Mesodermal cell (in vitro differentiated cells): Measurements from ENCODE around the gene IFIH1. TPM values are rescaled to one million over a fixed set of nuclear protein-coding genes. Genes with fewer than 3 reads are reported as not detected.
A peak's percentile ranks its signal among the peaks of the same experiment; 100 is the strongest.

Experiments
- H3K27ac ChIP-seq: 2 replicates; pipeline ENCODE4 v1.7.0; 2013; ENCODE audit warnings: mild to moderate bottlenecking, low read depth, low read length, moderate library complexity; ENCODE audit not compliant: severe bottlenecking
- H3K36me3 ChIP-seq: 2 replicates; pipeline ENCODE4 v1.7.1; 2013; ENCODE audit warnings: mild to moderate bottlenecking, low read length, moderate library complexity; ENCODE audit not compliant: control insufficient read depth, insufficient read depth
- H3K4me1 ChIP-seq: one replicate; pipeline ENCODE4 v1.7.1; 2013; ENCODE audit warnings: mild to moderate bottlenecking, low read length; ENCODE audit not compliant: insufficient read depth, control insufficient read depth, poor library complexity, severe bottlenecking
- H3K4me3 ChIP-seq: 2 replicates; pipeline ENCODE4 v1.7.0; 2013; ENCODE audit warnings: low read length, control low read depth, mild to moderate bottlenecking; ENCODE audit not compliant: insufficient read depth, poor library complexity, severe bottlenecking; ENCODE audit errors: extremely low read depth
- H3K9me3 ChIP-seq: 2 replicates; pipeline ENCODE4 v1.7.1; 2013; ENCODE audit warnings: mild to moderate bottlenecking, low read length, moderate library complexity; ENCODE audit not compliant: control insufficient read depth
- WGBS, 2 experiments: methylation state at CpG; one replicate each; pipeline ENCODE4 v1.1.5; 2013; ENCODE audit warnings: missing lambda C conversion rate in 2 of 2; ENCODE audit not compliant: insufficient coverage in 2 of 2; 5-methylcytosine and 5-hydroxymethylcytosine counted together
- polyA plus RNA-seq, 2 experiments: library from polyadenylated mRNA; stranded (reverse); fragments of 50-300 nt; gene quantifications; one replicate each; pipeline ENCODE4 v1.2.3, GENCODE V29; 2013

IFIH1 gene
- 0.18 TPM for polyA plus RNA-seq (2013, experiment 1 of 2)
- polyA plus RNA-seq (2013, experiment 2 of 2), result 0.25 TPM

- H3K27ac ChIP-seq, result no peak within 1 kb of the TSS
- no peaks in the 10 kb centered on the region for H3K36me3 ChIP-seq
- no peaks in the 10 kb centered on the region for H3K9me3 ChIP-seq
- 12 to 13% methylated on average over 25 to 39 of the region's 45 CpGs for WGBS, 2 experiments
- no peaks in the 10 kb centered on the region for H3K4me1 ChIP-seq
- H3K4me3 ChIP-seq, result peak within 1 kb of the TSS; percentile 39
Measured at GRCh38 chr2:162318328-162319180, at the start of gene IFIH1. IFIH1 (minus strand) TSS chr2:162318684; CDS start chr2:162318307, 377 bp downstream.

- Histone ChIP-seq H3K36me3 (no peaks in the 10 kb centered on the region), H3K27ac (no peak overlapping the region), H3K9me3 (no peaks in the 10 kb centered on the region), H3K4me3 (no peak overlapping the region), H3K4me1 (no peaks in the 10 kb centered on the region)
- WGBS, 2 experiments, result no CpG with 5 or more reads among the region's 2 CpGs
Measured at GRCh38 chr2:162365392-162365791, 46.9 kb upstream of the IFIH1 start.

DNA sequence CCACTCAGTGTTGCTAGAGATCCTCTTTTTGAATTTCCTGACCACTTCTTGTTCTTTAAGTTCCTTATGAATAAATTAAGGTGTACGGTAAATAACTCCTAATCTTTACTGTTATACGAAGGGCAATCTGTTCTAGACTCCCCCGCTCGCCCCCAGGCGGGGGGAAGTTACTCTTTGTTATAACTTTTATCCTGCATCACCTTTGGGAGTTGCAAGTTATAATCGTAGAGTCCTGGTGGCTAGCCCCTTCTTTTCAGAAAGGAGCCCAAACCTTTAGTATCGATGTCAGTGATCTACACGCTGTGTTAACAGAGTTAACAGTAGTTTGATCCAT is 26.1 kb upstream of the IFIH1 start:
- 17 to 53% methylated on average over 1 to 3 of the region's 8 CpGs for WGBS, 2 experiments
- Histone ChIP-seq H3K27ac (peak overlapping the region; percentile 68), H3K4me3 (peak overlapping the region; percentile 62), H3K36me3 (no peaks in the 10 kb centered on the region), H3K4me1 (no peaks in the 10 kb centered on the region), H3K9me3 (no peaks in the 10 kb centered on the region)

DNA sequence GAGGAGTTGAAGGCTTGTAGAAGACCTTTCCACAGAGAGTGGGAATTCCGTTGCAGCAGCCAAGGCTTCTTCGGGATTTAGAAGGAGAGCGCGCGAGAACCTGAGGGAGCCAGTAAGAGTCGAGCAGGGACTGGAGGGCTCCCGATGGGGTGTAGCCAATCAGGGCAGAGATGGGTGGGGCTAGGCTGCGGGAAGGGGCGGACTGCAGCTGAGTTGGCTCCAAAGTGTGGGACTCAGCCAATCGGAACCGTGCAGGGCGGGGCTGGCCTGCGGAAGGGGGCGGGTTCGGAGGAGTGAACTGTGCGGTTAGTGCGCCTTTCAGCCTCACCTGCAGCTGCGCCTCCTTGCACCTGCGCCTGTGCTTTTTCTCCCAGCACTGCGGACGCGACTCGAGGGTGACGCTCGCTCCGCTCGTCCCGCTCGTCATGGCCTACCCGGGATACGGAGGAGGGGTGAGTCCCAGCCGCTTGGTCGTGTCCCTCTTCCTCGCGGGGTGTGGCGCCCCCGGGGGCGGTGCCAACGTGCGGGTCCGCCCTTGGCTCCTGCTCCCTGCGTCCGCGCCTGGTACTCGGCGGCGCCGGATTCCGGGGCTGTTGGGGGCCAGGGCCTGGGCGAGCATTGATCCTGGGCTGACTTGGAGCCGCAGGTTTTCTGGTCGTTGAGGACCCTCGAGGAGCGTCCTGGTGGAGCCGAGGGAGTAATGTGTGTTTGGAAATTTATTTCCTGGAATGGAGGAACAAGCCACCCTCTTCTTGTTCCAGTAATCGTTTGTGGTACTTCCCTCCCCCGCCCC is 25.5 kb upstream of the IFIH1 start, which contains the start of gene GCA:
Gene GCA, plus strand, starts transcription at position 309 of the 793 bp plus-strand sequence. Its CDS starts 117 bp downstream, at position 426.
- 0% methylated on average over 31 to 39 of the region's 57 CpGs for WGBS, 2 experiments
- peak within 1 kb of the TSS; percentile 62 for H3K4me3 ChIP-seq
- no peaks in the 10 kb centered on the region for H3K9me3 ChIP-seq
- H3K4me1 ChIP-seq, result no peaks in the 10 kb centered on the region
- no peaks in the 10 kb centered on the region for H3K36me3 ChIP-seq
- H3K27ac ChIP-seq, result peak within 1 kb of the TSS; percentile 68

DNA sequence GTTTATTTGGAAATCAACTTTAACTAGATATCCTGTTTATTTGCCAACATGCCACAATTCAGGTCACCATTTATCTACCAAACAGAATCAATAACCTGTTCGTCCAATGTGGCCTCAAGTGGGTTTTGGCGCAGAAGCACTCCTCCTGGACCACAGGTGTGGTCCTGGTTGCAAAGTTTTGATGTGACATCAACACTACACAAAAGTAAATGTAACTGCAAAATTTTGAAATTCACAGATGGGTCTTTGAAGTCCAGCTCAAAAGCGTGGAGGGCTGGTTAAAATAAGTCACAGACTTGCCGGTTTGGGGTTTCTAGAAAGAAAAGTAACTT is 25.0 kb upstream of the IFIH1 start:
- Histone ChIP-seq H3K4me3 (peak overlapping the region; percentile 62), H3K4me1 (no peaks in the 10 kb centered on the region), H3K27ac (no peak overlapping the region), H3K36me3 (no peaks in the 10 kb centered on the region), H3K9me3 (no peaks in the 10 kb centered on the region)
- WGBS, 2 experiments, result 39 to 72% methylated on average over 2 to 3 of the region's 4 CpGs

GRCh38 chr2:162342841-162343240 is 24.4 kb upstream of the IFIH1 start:
- Histone ChIP-seq H3K4me1 (no peaks in the 10 kb centered on the region), H3K4me3 (no peak overlapping the region), H3K36me3 (no peaks in the 10 kb centered on the region), H3K9me3 (no peaks in the 10 kb centered on the region), H3K27ac (no peak overlapping the region)
- 83 to 93% methylated on average over 2 of the region's 2 CpGs for WGBS, 2 experiments

GRCh38 chr2:162342321-162342720 is 23.8 kb upstream of the IFIH1 start:
- no peak overlapping the region for H3K4me3 ChIP-seq
- H3K4me1 ChIP-seq, result no peaks in the 10 kb centered on the region
- H3K36me3 ChIP-seq, result no peaks in the 10 kb centered on the region
- H3K27ac ChIP-seq, result no peak overlapping the region
- WGBS, 2 experiments, result 45 to 71% methylated on average over 1 of the region's 3 CpGs
- H3K9me3 ChIP-seq, result no peaks in the 10 kb centered on the region

DNA sequence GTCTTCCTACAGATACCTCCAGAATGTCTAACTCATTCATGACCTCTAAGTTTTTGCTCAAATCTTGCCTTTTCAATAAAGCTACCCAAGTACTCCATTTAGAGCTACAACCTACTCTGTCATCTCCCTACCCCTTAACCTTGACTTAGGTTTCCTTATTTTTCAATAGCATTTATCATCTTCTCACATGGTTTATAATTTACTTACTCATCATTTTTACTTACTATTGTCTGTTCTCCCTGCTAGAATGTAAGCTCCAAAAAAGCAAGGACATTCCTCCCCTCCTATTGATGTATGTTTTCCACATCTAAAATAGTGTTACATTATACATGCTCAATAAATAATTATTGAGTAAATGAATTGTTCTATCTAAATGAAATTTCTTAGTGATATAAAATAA is 22.3 kb upstream of the IFIH1 start:
- Histone ChIP-seq H3K4me3 (no peak overlapping the region), H3K9me3 (no peaks in the 10 kb centered on the region)

DNA sequence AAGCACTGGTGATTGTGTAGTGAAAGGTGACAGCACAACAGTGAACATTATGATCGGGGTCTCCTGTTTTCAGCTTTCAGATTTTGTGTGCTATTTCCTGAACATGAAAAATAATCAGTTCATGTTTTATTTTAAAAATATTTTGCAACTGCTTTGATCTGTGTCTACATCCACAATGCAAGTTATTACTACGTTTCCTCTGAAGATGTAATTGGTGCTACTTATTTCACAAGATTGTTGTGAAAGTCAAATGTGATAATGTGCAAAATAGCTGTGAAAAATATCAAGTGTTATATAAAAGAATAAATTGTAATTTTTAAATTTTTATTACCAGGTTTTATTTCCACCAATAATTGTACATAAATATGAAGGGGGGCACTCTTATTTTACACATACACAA is 19.4 kb upstream of the IFIH1 start:
- WGBS, 2 experiments, result no CpG with 5 or more reads among the region's 2 CpGs
- Histone ChIP-seq H3K36me3 (no peaks in the 10 kb centered on the region), H3K4me1 (no peaks in the 10 kb centered on the region), H3K9me3 (no peaks in the 10 kb centered on the region), H3K27ac (no peak overlapping the region), H3K4me3 (no peak overlapping the region)

More for the DNA sequence above, 22.3 kb upstream of the IFIH1 start:
- no peak overlapping the region for H3K27ac ChIP-seq
- H3K4me1 ChIP-seq, result no peaks in the 10 kb centered on the region
- H3K36me3 ChIP-seq, result no peaks in the 10 kb centered on the region

- H3K4me1 ChIP-seq, result no peaks in the 10 kb centered on the region
Measured at GRCh38 chr2:162333968-162334367, 15.5 kb upstream of the IFIH1 start.

GRCh38 chr2:162330881-162331280 is 12.4 kb upstream of the IFIH1 start:
- no peaks in the 10 kb centered on the region for H3K4me1 ChIP-seq
- no peaks in the 10 kb centered on the region for H3K9me3 ChIP-seq
- no peak overlapping the region for H3K27ac ChIP-seq
- no peaks in the 10 kb centered on the region for H3K36me3 ChIP-seq
- no peak overlapping the region for H3K4me3 ChIP-seq
- WGBS, 2 experiments, result no CpG with 5 or more reads among the region's 1 CpG

More at GRCh38 chr2:162333968-162334367, 15.5 kb upstream of the IFIH1 start:
- H3K36me3 ChIP-seq, result no peaks in the 10 kb centered on the region
- H3K9me3 ChIP-seq, result no peaks in the 10 kb centered on the region
- 33% methylated on average over 1 of the region's 3 CpGs; no CpG with 5 or more reads in 1 of the 2 experiments for WGBS, 2 experiments
- no peak overlapping the region for H3K27ac ChIP-seq
- H3K4me3 ChIP-seq, result no peak overlapping the region
